T-cell (primary cell): ENCODE results near the gene GPATCH4. TPM values are rescaled to one million over a fixed set of nuclear protein-coding genes. Genes with fewer than 3 reads are reported as not detected.

ENCODE experiments used
- ATAC-seq, 4 experiments: fragments of 200-7000 bp in 3 of 4; fragments of 150-1000 bp in 1 of 4; cut with Tn5 transposase; replicated peaks in 1 of 4; 1 replicate in 3 of 4; 2 replicates in 1 of 4; pipeline ENCODE4 v1.10.0; 2021; ENCODE audit warnings: moderate library complexity in 3 of 4, mild to moderate bottlenecking in 2 of 4, moderate number of reproducible peaks in 1 of 4
- CTCF ChIA-PET, 2 donors: fragments of 300-600 bp; sonication (Branson Sonifier 250); formaldehyde crosslinking; loops; one replicate each; lab custom pipeline; 2022; ENCODE audit warnings: antibody characterized with exemption in 2 of 2; lab: Charles Lee
- POLR2A ChIA-PET, 2 donors: fragments of 300-600 bp; sonication (Branson Sonifier 250); formaldehyde crosslinking; loops; one replicate each; lab custom pipeline; 2022; ENCODE audit warnings: antibody characterized with exemption in 2 of 2; lab: Charles Lee
- DNase-seq, 35 experiments: peaks; one replicate each; pipeline versions ENCODE4 v3.0.0 to v3.0.0-alpha.2; 2013 to 2023
- H3K27ac ChIP-seq: one replicate; pipeline ENCODE4 v1.5.1; 2013; ENCODE audit warnings: low read length
- H3K27me3 ChIP-seq, 2 experiments: replicated peaks in 1 of 2; 1 replicate in 1 of 2; 2 replicates in 1 of 2; pipeline versions ENCODE4 v1.6.1 to v1.7.0; 2013; ENCODE audit warnings: low read length in 1 of 2, mixed read lengths in 1 of 2; ENCODE audit not compliant: control insufficient read depth in 2 of 2, insufficient read depth in 2 of 2; ENCODE audit errors: extremely low read depth in 1 of 2
- H3K36me3 ChIP-seq, 2 donors: 1 replicate in 1 of 2; 2 replicates in 1 of 2; pipeline versions ENCODE4 v1.6.1 to v1.7.0; 2013; ENCODE audit warnings: low read length in 1 of 2; ENCODE audit not compliant: control insufficient read depth in 2 of 2, insufficient read depth in 1 of 2; ENCODE audit errors: extremely low read depth in 1 of 2
- H3K4me1 ChIP-seq, 2 experiments: 1 replicate in 1 of 2; 2 replicates in 1 of 2; pipeline versions ENCODE4 v1.6.1 to v1.7.0; 2013; ENCODE audit warnings: low read length in 2 of 2, mixed read lengths in 1 of 2; ENCODE audit not compliant: insufficient read depth in 2 of 2, control insufficient read depth in 1 of 2; ENCODE audit errors: extremely low read depth in 1 of 2
- H3K4me3 ChIP-seq, 2 donors: 1 replicate in 1 of 2; 2 replicates in 1 of 2; pipeline versions ENCODE4 v1.5.1 to v1.7.0; 2013; ENCODE audit warnings: mild to moderate bottlenecking in 2 of 2, low read length in 1 of 2, moderate library complexity in 1 of 2; ENCODE audit not compliant: control insufficient read depth in 1 of 2; ENCODE audit errors: extremely low read depth in 1 of 2
- H3K9me3 ChIP-seq: 2 replicates; pipeline ENCODE4 v1.7.0; 2013
- H3K27ac Mint-ChIP-seq, 2 donors: one replicate each; pipeline ENCODE4 v1.8.0; 2020 to 2021; ENCODE audit warnings: mild to moderate bottlenecking in 2 of 2, mixed read lengths in 2 of 2
- H3K27me3 Mint-ChIP-seq, 2 donors: one replicate each; pipeline ENCODE4 v1.8.0; 2021 to 2022; ENCODE audit warnings: mixed read lengths in 2 of 2
- H3K36me3 Mint-ChIP-seq: one replicate; pipeline ENCODE4 v1.8.0; 2021; ENCODE audit warnings: mixed read lengths
- H3K4me1 Mint-ChIP-seq, 3 donors: one replicate each; pipeline ENCODE4 v1.8.0; 2020 to 2022; ENCODE audit warnings: mixed read lengths in 3 of 3, mild to moderate bottlenecking in 1 of 3
- H3K4me3 Mint-ChIP-seq, 3 donors: one replicate each; pipeline ENCODE4 v1.8.0; 2020 to 2022; ENCODE audit warnings: mild to moderate bottlenecking in 3 of 3, mixed read lengths in 3 of 3, moderate library complexity in 3 of 3
- H3K9me3 Mint-ChIP-seq, 3 donors: one replicate each; pipeline ENCODE4 v1.8.0; 2020 to 2022; ENCODE audit warnings: mixed read lengths in 3 of 3
- WGBS: methylation state at CpG from one replicate; pipeline ENCODE4 v1.1.5; 2013; ENCODE audit warnings: missing lambda C conversion rate; ENCODE audit not compliant: insufficient coverage; 5-methylcytosine and 5-hydroxymethylcytosine counted together
- total RNA-seq, 35 experiments: library from RNA in 6 of 35; stranded (reverse) in 6 of 35; fragments of 120-200 nt in 1 of 35; gene quantifications; one replicate each; pipeline versions ENCODE4 v1.2.1 to v1.2.4 and lab custom pipeline; 2013 to 2026

GPATCH4 gene
- total RNA-seq, 5 donors from 2014 or later (not counting 1 experiment from before 2014, with no cell fraction given) = 34.3 to 41.6 (median 40.6) TPM

DNA sequence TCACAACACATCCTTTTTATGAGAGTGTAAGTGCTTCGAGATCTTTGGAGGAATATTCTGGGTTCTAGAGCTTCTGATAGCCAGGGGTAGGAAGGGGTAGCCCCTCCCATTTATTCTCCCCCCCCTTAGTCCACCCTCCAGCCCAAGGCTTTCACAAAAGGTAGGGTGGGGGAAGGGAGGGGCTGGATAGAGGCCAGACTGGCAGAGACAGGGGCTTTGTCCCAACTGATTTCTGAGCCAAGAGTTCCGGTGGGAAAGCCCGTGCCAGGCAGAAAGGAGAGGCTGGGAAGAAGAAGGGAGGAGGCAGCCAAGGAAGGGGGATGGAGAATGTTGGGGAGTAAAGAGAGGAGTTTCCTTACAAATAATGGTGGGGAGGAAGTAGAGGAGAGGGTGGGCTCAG, 43.8 kb upstream of the GPATCH4 start:
- no peak overlapping the region for H3K27ac ChIP-seq
- Mint-ChIP-seq H3K27me3 (peaks cover 69 to 86% of the 10 kb centered on the region in 2 donors), H3K9me3 (no peaks in the 10 kb centered on the region), H3K4me3 (no peak overlapping the region), H3K36me3 (no peaks in the 10 kb centered on the region), H3K27ac (no peak overlapping the region), H3K4me1 (peaks cover 20 to 36% (median 34%) of the 10 kb centered on the region in 3 donors)
- ATAC-seq (no peak), DNase-seq (no peak)
- H3K36me3 ChIP-seq = no peaks in the 10 kb centered on the region
- H3K4me3 ChIP-seq = no peak overlapping the region
- 74% methylated on average over 2 of the region's 3 CpGs for WGBS
- peaks cover 9 to 34% of the 10 kb centered on the region in 2 experiments for H3K4me1 ChIP-seq
- H3K9me3 ChIP-seq = no peaks in the 10 kb centered on the region
- ChIA-PET POLR2A (no interaction called here), CTCF (no interaction called here)
- H3K27me3 ChIP-seq = peaks cover 20 to 93% of the 10 kb centered on the region in 2 experiments

DNA sequence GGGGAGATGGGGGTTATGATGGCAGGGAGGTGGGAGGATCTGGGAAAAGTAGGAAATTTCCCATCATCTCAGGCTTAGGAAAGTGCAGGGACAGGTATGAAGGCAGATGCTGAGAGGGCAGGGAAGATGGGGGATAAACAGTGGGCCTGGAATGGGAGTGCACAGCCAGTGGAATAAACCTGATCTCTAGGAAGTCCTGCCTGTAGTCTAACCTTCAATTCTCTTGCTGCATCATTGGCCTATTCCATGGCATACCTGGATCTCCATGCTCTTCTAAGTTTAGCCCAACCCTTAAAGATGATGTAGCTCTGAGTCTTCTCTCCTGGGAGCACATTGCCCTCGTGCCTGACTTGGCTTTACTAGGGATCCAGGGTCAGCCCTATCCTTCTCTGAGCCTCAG, 43.4 kb upstream of the GPATCH4 start:
- Mint-ChIP-seq H3K4me3 (no peak overlapping the region), H3K27ac (no peak overlapping the region), H3K36me3 (no peaks in the 10 kb centered on the region), H3K27me3 (peaks cover 70 to 88% of the 10 kb centered on the region in 2 donors), H3K9me3 (no peaks in the 10 kb centered on the region), H3K4me1 (peaks cover 20 to 36% (median 34%) of the 10 kb centered on the region in 3 donors)
- peaks cover 20 to 95% of the 10 kb centered on the region in 2 experiments for H3K27me3 ChIP-seq
- ATAC-seq (no peak), DNase-seq (no peak)
- H3K4me1 ChIP-seq = peaks cover 9 to 34% of the 10 kb centered on the region in 2 experiments
- ChIA-PET CTCF (no interaction called here), POLR2A (no interaction called here)
- no peak overlapping the region for H3K4me3 ChIP-seq
- no peaks in the 10 kb centered on the region for H3K9me3 ChIP-seq
- WGBS = no CpG with 5 or more reads among the region's 1 CpG
- H3K27ac ChIP-seq = no peak overlapping the region
- H3K36me3 ChIP-seq = no peaks in the 10 kb centered on the region

DNA sequence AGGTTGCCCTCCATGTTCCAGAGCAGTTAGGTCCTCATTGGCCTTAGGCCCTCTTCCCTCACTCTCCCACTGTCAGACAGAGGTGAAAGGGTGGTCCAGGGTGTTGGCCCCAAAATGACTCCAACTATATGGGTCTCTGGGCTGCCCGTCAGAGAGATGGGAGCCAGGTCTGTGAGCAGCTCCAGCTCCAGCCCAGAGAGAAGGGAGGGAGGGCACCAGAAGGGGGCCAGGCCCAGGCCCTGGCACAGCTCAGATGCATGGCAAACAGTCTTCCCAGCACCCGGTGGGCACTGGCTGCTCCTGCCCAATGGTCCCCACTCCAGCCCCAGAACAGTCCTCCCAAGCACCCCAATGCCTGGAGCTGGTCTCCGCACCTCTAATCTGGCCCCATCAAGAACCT, 42.9 kb upstream of the GPATCH4 start:
- Histone ChIP-seq H3K4me1 (peaks cover 9 to 34% of the 10 kb centered on the region in 2 experiments), H3K27me3 (peaks cover 20 to 96% of the 10 kb centered on the region in 2 experiments), H3K9me3 (no peaks in the 10 kb centered on the region), H3K4me3 (no peak overlapping the region), H3K36me3 (no peaks in the 10 kb centered on the region), H3K27ac (no peak overlapping the region)
- ChIA-PET POLR2A (interaction anchor here in 1 of 2 donors (0.6 kb wide), 2 partner anchors 27 to 66 kb away, joined by 3 to 6 read pairs; no protein-coding TSS in a partner anchor), CTCF (interaction anchor here in 1 of 2 donors (0.6 kb wide), 1 partner anchor 53 kb away, joined by 8 read pairs; no protein-coding TSS in a partner anchor)
- ATAC-seq (peak in 1 of 4 experiments; percentile 8), DNase-seq (no peak)
- H3K36me3 Mint-ChIP-seq = no peaks in the 10 kb centered on the region
- peaks cover 73 to 92% of the 10 kb centered on the region in 2 donors for H3K27me3 Mint-ChIP-seq
- WGBS = no CpG with 5 or more reads among the region's 3 CpGs
- H3K4me1 Mint-ChIP-seq = peaks cover 20 to 36% (median 34%) of the 10 kb centered on the region in 3 donors
- no peak overlapping the region for H3K27ac Mint-ChIP-seq
- H3K4me3 Mint-ChIP-seq = no peak overlapping the region
- H3K9me3 Mint-ChIP-seq = no peaks in the 10 kb centered on the region

DNA sequence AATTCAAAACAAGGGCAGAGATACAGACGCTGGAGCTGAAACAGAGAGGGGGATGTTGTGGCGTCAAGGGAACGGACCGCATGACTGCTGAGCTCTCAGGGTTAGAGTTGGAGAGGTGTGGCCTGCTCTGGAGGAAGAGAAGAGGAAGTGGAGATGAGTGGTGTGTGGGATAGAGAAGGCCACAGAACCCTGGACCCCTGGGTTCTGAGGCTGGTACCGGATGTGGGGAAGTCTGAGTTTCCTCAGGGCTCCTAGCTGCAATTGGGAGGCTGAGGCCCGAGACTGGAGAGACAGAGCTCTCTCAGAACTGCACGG, 42.5 kb upstream of the GPATCH4 start:
- H3K9me3 Mint-ChIP-seq = no peaks in the 10 kb centered on the region
- H3K27ac ChIP-seq = no peak overlapping the region
- no peak overlapping the region for H3K27ac Mint-ChIP-seq
- no peaks in the 10 kb centered on the region for H3K9me3 ChIP-seq
- WGBS = 14% methylated on average over 5 of the region's 7 CpGs
- peaks cover 20 to 97% of the 10 kb centered on the region in 2 experiments for H3K27me3 ChIP-seq
- H3K4me3 ChIP-seq = no peak overlapping the region
- peaks cover 20 to 36% (median 34%) of the 10 kb centered on the region in 3 donors for H3K4me1 Mint-ChIP-seq
- CTCF ChIA-PET = interaction anchor here in 1 of 2 donors (0.6 kb wide), 1 partner anchor 54 kb away, joined by 8 read pairs; no protein-coding TSS in a partner anchor
- peaks cover 73 to 92% of the 10 kb centered on the region in 2 donors for H3K27me3 Mint-ChIP-seq
- peak overlapping the region in 1 of 3 donors; percentile 81 for H3K4me3 Mint-ChIP-seq
- no peaks in the 10 kb centered on the region for H3K36me3 Mint-ChIP-seq
- no peaks in the 10 kb centered on the region for H3K36me3 ChIP-seq
- POLR2A ChIA-PET = interaction anchor here in 1 of 2 donors (0.6 kb wide), 2 partner anchors 26 to 67 kb away, joined by 3 to 6 read pairs; no protein-coding TSS in a partner anchor
- ATAC-seq (peak; percentile 54 to 85 (median 62)), DNase-seq (peak in 18 of 35 experiments; percentile 19 to 48 (median 32))
- H3K4me1 ChIP-seq = peaks cover 9 to 34% of the 10 kb centered on the region in 2 experiments

DNA sequence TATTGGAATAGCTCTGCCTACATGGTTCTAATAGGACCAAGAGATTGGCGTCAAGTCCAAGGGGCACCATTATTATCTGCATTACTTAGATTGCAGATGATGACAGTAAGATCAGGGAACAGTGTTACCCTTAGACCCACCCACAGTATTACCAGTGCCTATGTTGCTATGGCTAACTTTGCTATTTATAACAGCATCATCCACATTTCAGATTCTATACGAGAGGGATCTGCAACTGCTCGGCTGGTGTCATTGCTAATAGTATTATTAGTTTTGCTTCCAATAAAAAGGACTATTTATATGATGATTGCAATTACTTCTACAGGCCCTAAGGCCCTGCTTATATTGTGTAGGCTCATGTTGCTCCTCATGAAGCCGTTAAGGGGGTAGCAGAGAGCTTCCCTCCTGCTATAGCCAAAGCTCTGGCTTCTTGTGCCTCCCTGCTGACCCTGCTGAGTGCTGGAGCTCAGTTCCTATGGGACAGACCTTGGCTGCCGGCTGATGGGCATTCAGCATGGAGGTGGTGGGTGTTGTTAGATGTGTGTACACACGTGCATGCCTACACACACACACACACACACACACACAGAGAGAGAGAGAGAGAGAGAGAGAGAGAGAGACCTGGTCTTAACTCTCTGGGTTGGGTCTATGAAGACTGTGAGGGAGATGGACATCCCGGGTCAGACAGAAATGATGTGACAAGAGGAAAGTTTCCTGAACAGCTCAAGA, 41.9 kb upstream of the GPATCH4 start:
- DNase-seq = no peak
- H3K9me3 ChIP-seq = no peaks in the 10 kb centered on the region
- CTCF ChIA-PET = interaction anchor here (0.6 kb wide), 2 partner anchors 25 to 54 kb away, joined by 5 to 8 read pairs; no protein-coding TSS in a partner anchor
- H3K4me3 ChIP-seq = no peak overlapping the region
- Mint-ChIP-seq H3K4me1 (peaks cover 20 to 36% (median 34%) of the 10 kb centered on the region in 3 donors), H3K9me3 (no peaks in the 10 kb centered on the region), H3K27me3 (peaks cover 73 to 92% of the 10 kb centered on the region in 2 donors), H3K4me3 (peak overlapping the region in 2 of 3 donors; percentile 43 to 81), H3K36me3 (no peaks in the 10 kb centered on the region), H3K27ac (peak overlapping the region in 1 of 2 donors; percentile 36)
- H3K27ac ChIP-seq = no peak overlapping the region
- H3K4me1 ChIP-seq = peaks cover 9 to 34% of the 10 kb centered on the region in 2 experiments
- POLR2A ChIA-PET = interaction anchor here in 1 of 2 donors (0.6 kb wide), 2 partner anchors 26 to 67 kb away, joined by 3 to 6 read pairs; no protein-coding TSS in a partner anchor
- peaks cover 19 to 97% of the 10 kb centered on the region in 2 experiments for H3K27me3 ChIP-seq
- ATAC-seq = no peak
- 10% methylated on average over 1 of the region's 7 CpGs for WGBS
- no peaks in the 10 kb centered on the region for H3K36me3 ChIP-seq

DNA sequence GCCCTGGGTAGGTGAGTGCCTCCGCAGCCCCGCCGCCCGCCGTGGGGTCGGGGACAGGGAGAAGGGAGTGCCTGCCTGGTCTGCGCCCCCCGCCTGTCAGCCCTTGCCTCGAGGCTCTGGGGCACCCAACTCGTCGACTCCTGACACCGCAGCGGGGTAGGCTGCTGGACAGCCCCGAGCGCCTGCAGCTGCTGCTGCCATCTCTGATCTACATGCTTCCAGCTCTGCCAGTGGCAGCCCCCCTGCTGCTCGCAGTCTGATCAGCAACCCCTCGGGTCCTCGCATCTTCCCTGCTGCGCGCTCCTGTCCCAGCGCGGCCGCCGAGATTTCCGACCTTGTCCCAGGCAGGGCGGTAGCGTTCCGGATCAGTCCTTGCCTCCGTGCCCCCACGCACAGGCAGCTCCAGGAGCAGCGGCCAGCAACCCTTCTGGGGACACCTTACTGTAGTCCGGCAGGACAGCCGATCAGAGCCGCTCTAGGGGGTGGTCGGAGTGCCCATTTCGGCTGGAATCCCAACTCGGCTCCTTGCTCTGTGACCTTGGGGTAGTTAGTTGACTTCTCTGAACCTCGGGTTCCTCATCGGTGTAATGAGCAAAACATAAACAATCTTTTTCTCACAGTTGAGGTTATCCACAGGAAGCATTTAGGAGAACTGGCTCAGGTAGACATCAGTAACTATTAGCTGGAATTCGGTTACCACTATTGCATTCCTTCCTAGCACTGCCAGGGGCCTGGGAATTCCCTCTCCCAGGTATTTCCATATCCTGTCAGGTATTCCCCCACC, 41.2 kb upstream of the GPATCH4 start:
- H3K27me3 ChIP-seq = peaks cover 18 to 97% of the 10 kb centered on the region in 2 experiments
- peak overlapping the region in 1 of 2 donors; percentile 41 for H3K4me3 ChIP-seq
- Mint-ChIP-seq H3K27me3 (peaks cover 69 to 91% of the 10 kb centered on the region in 2 donors), H3K4me1 (peaks cover 20 to 36% (median 34%) of the 10 kb centered on the region in 3 donors), H3K36me3 (no peaks in the 10 kb centered on the region), H3K27ac (peak overlapping the region in 1 of 2 donors; percentile 36), H3K4me3 (peak overlapping the region; percentile 43 to 81 (median 52)), H3K9me3 (no peaks in the 10 kb centered on the region)
- no peaks in the 10 kb centered on the region for H3K9me3 ChIP-seq
- H3K27ac ChIP-seq = no peak overlapping the region
- peaks cover 9 to 34% of the 10 kb centered on the region in 2 experiments for H3K4me1 ChIP-seq
- ChIA-PET CTCF (interaction anchor here in 1 of 2 donors (0.6 to 1.0 kb wide), 2 partner anchors 15 to 24 kb away, joined by 4 to 5 read pairs; no protein-coding TSS in a partner anchor), POLR2A (no interaction called here)
- peak; percentile 10 to 30 (median 22) for ATAC-seq
- H3K36me3 ChIP-seq = no peaks in the 10 kb centered on the region
- DNase-seq = no peak
- WGBS = 20% methylated on average over 34 of the region's 40 CpGs
